Adrenal gland (tissue), 5 donors: ENCODE results near the gene MAGEB17.

Source experiments
- POLR2A ChIP-seq, 2 donors: fragments of 450-650 bp; IDR thresholded peaks; one replicate each; pipeline ENCODE4 v1.6.1; 2017; ENCODE audit warnings: antibody characterized with exemption in 2 of 2, mild to moderate bottlenecking in 2 of 2, moderate library complexity in 1 of 2
- TF ChIP-seq, protein P1 (sequence below), 6 experiments: fragments of 450-650 bp in 4 of 6; fragments of 200-600 bp in 2 of 6; sonication (generic) in 1 of 6; IDR thresholded peaks; 1 replicate in 5 of 6; 2 replicates in 1 of 6; pipeline versions ENCODE4 v1.5.1 to v1.8.0; 2016 to 2021; ENCODE audit warnings: antibody characterized with exemption in 6 of 6, mild to moderate bottlenecking in 2 of 6, moderate library complexity in 1 of 6
- donor health status: DM: no; HTN: no; CAD: no.

DNA sequence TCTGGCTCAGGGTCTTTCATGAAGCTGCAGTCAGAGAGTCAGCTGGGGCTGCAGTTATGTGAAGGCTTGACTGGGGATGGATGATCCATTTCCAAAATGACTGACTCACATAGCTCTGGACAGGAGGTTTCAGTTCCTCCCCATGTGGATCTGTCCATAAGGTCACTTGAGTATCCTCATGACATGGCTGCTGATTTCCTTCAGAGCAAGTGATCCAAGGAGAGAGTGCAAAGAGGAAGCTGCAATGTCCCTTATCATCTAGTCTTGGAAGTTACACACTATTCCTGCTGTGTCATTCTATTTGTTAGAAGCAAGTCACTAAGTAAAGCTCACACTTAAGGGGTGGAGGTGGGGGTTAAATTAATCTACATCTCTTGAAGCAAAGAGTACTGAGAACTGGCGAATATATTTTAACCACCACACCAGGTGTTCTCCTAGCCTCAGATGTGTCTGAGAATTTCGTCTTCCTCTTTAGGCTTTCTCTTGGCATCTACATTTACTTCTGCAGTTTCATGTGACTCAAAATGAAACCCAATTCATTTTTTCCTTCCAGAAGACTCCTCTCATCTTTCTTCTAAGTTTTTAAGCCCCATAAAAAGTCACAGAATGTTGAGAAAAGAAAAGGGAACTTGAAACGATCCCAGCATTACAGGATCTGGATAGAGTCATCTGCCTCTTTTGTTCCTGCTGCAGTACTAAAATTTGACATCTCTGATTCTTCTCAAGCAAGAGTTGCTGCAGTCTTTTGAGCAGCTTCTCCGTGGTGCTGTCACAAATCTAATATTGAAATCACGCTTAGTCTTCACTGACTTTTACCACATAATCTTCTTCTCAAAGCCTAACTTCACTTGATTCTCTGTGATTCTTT is 47.7 kb upstream of the MAGEB17 start:
- TF ChIP-seq POLR2A (IDR thresholded peaks at IDR 0.05) = no peak
- TF ChIP-seq, protein P1, sequence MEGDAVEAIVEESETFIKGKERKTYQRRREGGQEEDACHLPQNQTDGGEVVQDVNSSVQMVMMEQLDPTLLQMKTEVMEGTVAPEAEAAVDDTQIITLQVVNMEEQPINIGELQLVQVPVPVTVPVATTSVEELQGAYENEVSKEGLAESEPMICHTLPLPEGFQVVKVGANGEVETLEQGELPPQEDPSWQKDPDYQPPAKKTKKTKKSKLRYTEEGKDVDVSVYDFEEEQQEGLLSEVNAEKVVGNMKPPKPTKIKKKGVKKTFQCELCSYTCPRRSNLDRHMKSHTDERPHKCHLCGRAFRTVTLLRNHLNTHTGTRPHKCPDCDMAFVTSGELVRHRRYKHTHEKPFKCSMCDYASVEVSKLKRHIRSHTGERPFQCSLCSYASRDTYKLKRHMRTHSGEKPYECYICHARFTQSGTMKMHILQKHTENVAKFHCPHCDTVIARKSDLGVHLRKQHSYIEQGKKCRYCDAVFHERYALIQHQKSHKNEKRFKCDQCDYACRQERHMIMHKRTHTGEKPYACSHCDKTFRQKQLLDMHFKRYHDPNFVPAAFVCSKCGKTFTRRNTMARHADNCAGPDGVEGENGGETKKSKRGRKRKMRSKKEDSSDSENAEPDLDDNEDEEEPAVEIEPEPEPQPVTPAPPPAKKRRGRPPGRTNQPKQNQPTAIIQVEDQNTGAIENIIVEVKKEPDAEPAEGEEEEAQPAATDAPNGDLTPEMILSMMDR (IDR thresholded peaks at IDR 0.05) = no peak
